GM23248 (cell line): ENCODE results near the gene CEBPB. TPM values are rescaled to one million over a fixed set of nuclear protein-coding genes. Genes with fewer than 3 reads are reported as not detected.

ENCODE experiments used
- DNase-seq: peaks from one replicate; pipeline ENCODE4 v3.0.0-alpha.2; 2015
- H2AFZ ChIP-seq: fragments of 200-600 bp; sonication (generic); 2 replicates; pipeline ENCODE4 v1.6.1; 2016; ENCODE audit warnings: antibody characterized with exemption
- H3F3A ChIP-seq: fragments of 200-600 bp; sonication (generic); 2 replicates; pipeline ENCODE4 v1.6.1; 2016; ENCODE audit warnings: mild to moderate bottlenecking, antibody characterized with exemption, mixed run types; ENCODE audit not compliant: insufficient read depth
- H3K27ac ChIP-seq: fragments of 200-600 bp; sonication (generic); 2 replicates; pipeline ENCODE4 v1.5.1; 2016; ENCODE audit warnings: mild to moderate bottlenecking
- H3K27me3 ChIP-seq: fragments of 200-600 bp; sonication (generic); replicated peaks from 2 replicates; pipeline ENCODE4 v1.6.1; 2016; ENCODE audit warnings: mild to moderate bottlenecking; ENCODE audit not compliant: insufficient read depth
- H3K36me3 ChIP-seq: fragments of 200-600 bp; sonication (generic); 2 replicates; pipeline ENCODE4 v1.6.1; 2016; ENCODE audit warnings: low read depth, mild to moderate bottlenecking
- H3K4me1 ChIP-seq: fragments of 200-600 bp; sonication (generic); 2 replicates; pipeline ENCODE4 v1.6.1; 2016; ENCODE audit warnings: mild to moderate bottlenecking; ENCODE audit not compliant: insufficient read depth
- H3K4me2 ChIP-seq: fragments of 200-600 bp; sonication (generic); one replicate; pipeline ENCODE4 v1.6.1; 2016; ENCODE audit warnings: mild to moderate bottlenecking; ENCODE audit not compliant: unreplicated experiment
- H3K4me3 ChIP-seq: fragments of 200-600 bp; sonication (generic); 2 replicates; pipeline ENCODE4 v1.5.1; 2016; ENCODE audit warnings: mild to moderate bottlenecking
- H3K79me2 ChIP-seq: fragments of 200-600 bp; sonication (generic); 2 replicates; pipeline ENCODE4 v1.6.1; 2016; ENCODE audit warnings: mild to moderate bottlenecking; ENCODE audit not compliant: insufficient read depth
- H3K9ac ChIP-seq: fragments of 200-600 bp; sonication (generic); 2 replicates; pipeline ENCODE4 v1.6.1; 2016; ENCODE audit warnings: mild to moderate bottlenecking
- H3K9me2 ChIP-seq: fragments of 200-600 bp; sonication (generic); 2 replicates; pipeline ENCODE4 v1.6.1; 2016; ENCODE audit warnings: mixed run types, mild to moderate bottlenecking, moderate library complexity; ENCODE audit not compliant: insufficient read depth
- H3K9me3 ChIP-seq: fragments of 200-600 bp; sonication (generic); one replicate; pipeline ENCODE4 v1.6.1; 2017; ENCODE audit warnings: low read depth
- H4K20me1 ChIP-seq: fragments of 200-600 bp; sonication (generic); 2 replicates; pipeline ENCODE4 v1.6.0; 2016; ENCODE audit not compliant: insufficient read depth
- EZH2 ChIP-seq: fragments of 200-600 bp; sonication (generic); IDR thresholded peaks from 2 replicates; pipeline ENCODE4 v1.6.1; 2018; ENCODE audit warnings: antibody characterized with exemption, mild to moderate bottlenecking; ENCODE audit not compliant: insufficient read depth, poor library complexity, severe bottlenecking
- EZH2phosphoT487 ChIP-seq: fragments of 200-600 bp; sonication (generic); IDR thresholded peaks from 2 replicates; pipeline ENCODE4 v1.6.1; 2018; ENCODE audit warnings: antibody characterized with exemption, moderate library complexity, mild to moderate bottlenecking, low read depth; ENCODE audit not compliant: insufficient read depth
- WGBS, 2 experiments: methylation state at CpG; one replicate each; pipeline ENCODE4 v1.1.6; 2015 to 2017; ENCODE audit warnings: low lambda C conversion rate in 2 of 2, low coverage in 1 of 2; ENCODE audit errors: missing lambda C conversion rate in 2 of 2; 5-methylcytosine and 5-hydroxymethylcytosine counted together
- in situ Hi-C: fragments of 300-500 bp; cut with MboI; formaldehyde crosslinking; loops from 2 replicates; pipeline ENCODE4 v1.15.0; 2020
- polyA plus RNA-seq: library from polyadenylated mRNA; unstranded; fragments of >200 nt; fragmentation: Nextera tagmentation; extraction: Ambion mirVana; gene quantifications from 2 replicates; pipeline ENCODE4 v1.2.1, GENCODE V29; 2016
- total RNA-seq: library from RNA; depleted of rRNA; stranded (reverse); fragments of >200 nt; shearing (Covaris generic); gene quantifications from 2 replicates; pipeline ENCODE4 v1.2.3, GENCODE V29; 2014; rRNA removed

CEBPB gene
- total and polyA plus RNA-seq, 2 experiments from 2014 or later: 47.1 to 73.8 TPM

DNA sequence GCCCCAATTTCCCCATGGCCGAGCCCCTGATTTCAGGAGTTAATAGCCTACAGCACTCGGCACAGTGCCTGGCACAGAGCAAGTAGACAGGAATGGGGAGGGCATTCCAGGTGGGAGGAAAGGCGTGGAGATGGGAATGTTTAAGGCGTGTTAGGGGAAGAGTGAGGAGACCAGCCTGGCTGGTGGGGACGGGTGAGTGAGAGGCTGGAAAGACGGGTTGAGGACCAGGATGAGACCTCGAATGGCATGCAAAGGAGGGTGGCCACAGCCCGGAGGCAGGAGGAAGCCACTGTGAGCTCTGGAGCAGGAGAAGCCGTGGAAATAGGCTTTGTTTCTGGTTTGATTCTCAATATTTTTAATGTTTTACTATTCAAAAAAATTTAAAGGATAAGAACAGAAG lies 49.5 kb downstream of the CEBPB start:
- Histone ChIP-seq H3K9me3 (no peaks in the 10 kb centered on the region), H3K27me3 (no peaks in the 10 kb centered on the region), H3K4me1 (peaks cover 3% of the 10 kb centered on the region; the same call in 1 of the 2 replicates), H4K20me1 (no peaks in the 10 kb centered on the region), H3K4me3 (no peak overlapping the region), H3K4me2 (no peak overlapping the region), H3K79me2 (no peaks in the 10 kb centered on the region), H2AFZ (no peak overlapping the region), H3F3A (no peaks in the 10 kb centered on the region), H3K9ac (no peak overlapping the region), H3K36me3 (no peaks in the 10 kb centered on the region), H3K9me2 (no peaks in the 10 kb centered on the region), H3K27ac (no peak overlapping the region)
- in situ Hi-C loops: no loop called here
- 85 to 87% methylated on average over 9 of the region's 9 CpGs for WGBS, 2 experiments
- no peak for DNase-seq
- no peak for TF ChIP-seq EZH2
- no peak for TF ChIP-seq EZH2phosphoT487

GRCh38 chr20:50242178-50242514 lies 51.5 kb downstream of the CEBPB start:
- H3K27me3 ChIP-seq: no peaks in the 10 kb centered on the region
- no peak overlapping the region for H3K4me2 ChIP-seq
- no peaks in the 10 kb centered on the region for H3K79me2 ChIP-seq
- no peak for DNase-seq
- H2AFZ ChIP-seq: no peak overlapping the region
- in situ Hi-C loops: no loop called here
- no peaks in the 10 kb centered on the region for H3K9me3 ChIP-seq
- H3F3A ChIP-seq: no peaks in the 10 kb centered on the region
- TF ChIP-seq EZH2 (no peak), EZH2phosphoT487 (no peak)
- H3K9ac ChIP-seq: no peak overlapping the region
- no peaks in the 10 kb centered on the region for H3K36me3 ChIP-seq
- no peaks in the 10 kb centered on the region for H4K20me1 ChIP-seq
- peaks cover 7% of the 10 kb centered on the region; the same call in 1 of the 2 replicates for H3K4me1 ChIP-seq
- 97 to 98% methylated on average over 6 of the region's 6 CpGs for WGBS, 2 experiments
- no peak overlapping the region for H3K27ac ChIP-seq
- H3K9me2 ChIP-seq: no peaks in the 10 kb centered on the region
- H3K4me3 ChIP-seq: no peak overlapping the region

Other genes with a start within 250 kb of the CEBPB start
- 2.4 and 7.6 TPM in 2 replicates for gene SNAI1, start 207.8 kb upstream of the CEBPB start, total RNA-seq
- gene SNAI1, start 207.8 kb upstream of the CEBPB start, polyA plus RNA-seq: 13.4 and 15.7 TPM in 2 replicates
- gene UBE2V1, start 77.7 kb upstream of the CEBPB start, total RNA-seq: 41.7 and 49.1 TPM in 2 replicates
- gene UBE2V1, start 77.7 kb upstream of the CEBPB start, polyA plus RNA-seq: 186 and 197 TPM in 2 replicates
- 54.6 and 55.7 TPM in 2 replicates for gene PEDS1, start 37.1 kb upstream of the CEBPB start, total RNA-seq
- gene PEDS1, start 37.1 kb upstream of the CEBPB start, polyA plus RNA-seq: 53.9 and 54.0 TPM in 2 replicates